ENCODE results near the gene ST6GAL1.
A peak's percentile ranks its signal among the peaks of the same experiment; 100 is the strongest.
"Not testable (repeated sequence)": the region's sequence is repeated elsewhere in the genome, so short reads cannot be mapped to it uniquely, and the experiment has no call there.

The ST6GAL1 gene

DNA sequence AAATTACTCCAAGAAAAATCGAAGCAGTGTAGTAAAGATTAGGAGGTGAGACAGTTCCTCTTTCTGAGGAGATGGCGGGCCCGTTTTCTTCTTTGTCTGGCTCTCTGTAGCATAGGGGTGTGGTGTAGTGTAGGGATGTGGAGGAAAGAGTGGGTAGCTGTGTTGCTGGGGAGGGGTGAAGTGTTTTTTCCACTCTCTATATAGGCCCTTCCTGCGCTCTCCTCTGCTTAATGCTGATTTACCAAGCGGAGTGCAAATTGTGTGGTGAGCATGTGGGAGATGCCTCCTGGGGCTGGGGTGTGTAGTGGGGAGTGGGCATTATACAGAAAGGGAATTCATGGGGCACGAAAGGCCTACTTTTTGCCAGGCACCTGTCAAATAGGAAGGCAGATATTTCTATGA lies 94.9 kb downstream of the ST6GAL1 start:
- DNase-seq: peak; percentile 47 to 76

DNA sequence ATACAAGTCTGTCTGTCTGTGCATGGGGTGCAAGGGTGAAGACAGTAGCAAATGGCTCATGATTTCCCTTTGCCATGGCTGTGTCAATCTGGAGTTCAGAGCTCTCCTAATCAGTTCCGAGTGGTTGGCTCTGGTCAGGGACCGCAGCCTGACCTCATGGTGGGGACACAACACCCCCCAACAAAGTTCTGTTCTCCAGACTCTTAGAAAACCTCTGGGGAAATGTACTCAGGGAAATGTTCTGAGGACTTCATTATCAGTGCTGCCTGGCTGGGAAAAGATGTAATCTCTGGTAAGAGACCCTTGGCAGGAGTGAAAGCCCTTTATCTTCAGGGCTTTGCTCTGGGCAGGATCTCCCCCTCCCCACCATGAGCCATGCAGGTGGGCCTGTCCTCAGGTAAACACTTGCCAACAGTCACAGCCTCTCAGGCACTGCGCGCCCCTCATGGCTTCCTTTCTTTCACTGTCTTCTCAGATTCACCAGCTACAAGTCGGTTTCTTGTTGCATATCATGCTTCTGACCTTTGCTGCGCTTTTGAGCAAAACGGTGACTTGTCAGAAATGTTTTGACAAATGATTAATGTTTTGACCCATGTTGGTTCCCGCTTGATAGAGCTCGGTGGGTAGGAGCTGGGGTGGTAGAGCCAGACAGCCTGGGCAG lies 95.5 kb downstream of the ST6GAL1 start:
- peak; percentile 34 to 42 for DNase-seq

DNA sequence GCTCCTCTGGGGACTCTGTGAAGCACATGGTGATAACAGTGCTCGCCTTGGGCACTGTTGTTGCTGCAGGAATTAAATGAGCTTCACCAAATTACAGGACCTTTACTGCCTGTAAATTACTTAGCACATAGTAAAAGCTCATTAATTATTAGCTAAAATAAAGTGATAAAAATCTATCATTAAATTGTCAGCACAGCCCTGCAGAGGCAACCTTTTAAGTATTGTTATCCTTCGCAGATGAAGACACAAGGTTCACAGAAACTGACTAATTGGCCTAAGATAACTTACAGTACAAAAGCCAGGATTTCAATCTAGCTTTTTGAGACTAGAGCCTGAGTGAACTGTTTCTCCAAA lies 96.0 kb downstream of the ST6GAL1 start:
- DNase-seq: no peak

GRCh38 chr3:187027531-187028278 lies 97.4 kb downstream of the ST6GAL1 start:
- DNase-seq: peak; percentile 33 to 80

- no peak for DNase-seq
These were observed 101.6 kb downstream of the ST6GAL1 start for GRCh38 chr3:187031934-187032333.

GRCh38 chr3:187036394-187036793 lies 106.1 kb downstream of the ST6GAL1 start:
- no peak for DNase-seq

DNA sequence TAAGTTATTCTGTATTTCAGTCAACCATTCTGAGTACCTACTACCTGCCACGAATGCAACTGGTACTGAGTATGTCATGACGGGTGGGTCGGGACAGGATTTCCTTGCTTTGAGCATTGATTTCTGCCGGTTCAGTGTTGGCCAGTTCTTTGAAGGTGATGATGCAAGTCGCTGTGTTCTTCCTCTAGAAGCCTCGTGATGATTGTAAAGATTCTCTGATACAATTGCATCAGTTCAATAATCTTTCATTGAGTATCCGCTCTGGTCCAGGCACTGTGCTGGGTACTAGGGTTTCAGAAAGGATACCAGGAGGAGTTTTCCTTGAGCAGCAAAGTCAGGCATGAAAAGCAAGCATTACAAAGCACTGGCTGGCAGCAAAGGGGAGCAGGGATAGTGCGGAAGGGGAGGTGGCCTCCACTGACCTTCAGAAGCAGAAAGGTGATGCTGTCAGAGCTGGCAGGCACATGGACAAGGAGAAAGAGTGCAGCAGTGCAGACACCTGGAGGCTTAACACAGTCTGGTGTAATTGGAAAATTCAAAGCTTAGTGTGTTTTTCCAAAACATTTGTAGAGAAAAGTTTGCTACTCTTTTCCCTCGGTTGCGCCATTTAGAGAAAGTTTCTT lies 108.9 kb downstream of the ST6GAL1 start:
- DNase-seq: no peak

GRCh38 chr3:187039723-187040414 lies 109.5 kb downstream of the ST6GAL1 start:
- no peak for DNase-seq

DNA sequence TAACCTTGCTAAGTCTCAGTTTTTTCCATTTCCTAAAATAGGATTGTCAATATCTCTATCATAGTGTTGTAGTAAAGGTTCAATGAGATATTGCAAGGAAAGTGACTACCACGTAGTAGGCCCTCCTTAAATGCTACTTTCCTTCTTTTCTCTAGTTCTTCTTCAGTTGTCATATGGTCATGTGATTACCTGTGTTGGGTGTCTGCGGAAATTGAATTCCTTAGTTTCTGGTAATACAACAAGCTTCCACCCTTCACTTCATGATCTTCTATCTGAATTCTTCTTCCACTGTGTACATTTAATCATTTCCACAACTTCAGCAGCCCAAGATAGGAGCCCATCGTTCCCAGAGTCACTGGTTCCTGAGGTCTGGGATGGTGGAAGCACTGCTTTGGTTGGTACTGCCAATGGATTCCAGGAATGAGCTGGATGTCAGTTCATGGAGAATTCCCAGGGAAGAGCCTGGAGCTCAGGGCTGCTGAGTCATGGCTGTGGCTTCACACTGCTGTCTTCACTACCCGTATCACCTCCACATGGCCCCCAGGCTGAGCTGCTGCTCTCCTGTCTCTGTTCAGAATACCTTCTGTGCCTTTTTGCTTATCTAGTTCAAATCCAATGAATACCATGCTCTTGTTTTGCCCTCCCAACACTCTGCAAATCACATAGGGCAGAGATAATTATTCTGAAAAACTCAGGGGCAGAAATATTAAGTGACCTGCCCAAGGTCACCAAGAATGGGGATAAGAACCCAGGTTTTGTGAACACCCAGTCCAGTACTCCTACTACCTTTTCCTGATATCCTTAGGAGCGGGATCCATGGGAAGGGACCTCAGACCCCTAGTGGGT lies 110.4 kb downstream of the ST6GAL1 start:
- DNase-seq: no peak

DNA sequence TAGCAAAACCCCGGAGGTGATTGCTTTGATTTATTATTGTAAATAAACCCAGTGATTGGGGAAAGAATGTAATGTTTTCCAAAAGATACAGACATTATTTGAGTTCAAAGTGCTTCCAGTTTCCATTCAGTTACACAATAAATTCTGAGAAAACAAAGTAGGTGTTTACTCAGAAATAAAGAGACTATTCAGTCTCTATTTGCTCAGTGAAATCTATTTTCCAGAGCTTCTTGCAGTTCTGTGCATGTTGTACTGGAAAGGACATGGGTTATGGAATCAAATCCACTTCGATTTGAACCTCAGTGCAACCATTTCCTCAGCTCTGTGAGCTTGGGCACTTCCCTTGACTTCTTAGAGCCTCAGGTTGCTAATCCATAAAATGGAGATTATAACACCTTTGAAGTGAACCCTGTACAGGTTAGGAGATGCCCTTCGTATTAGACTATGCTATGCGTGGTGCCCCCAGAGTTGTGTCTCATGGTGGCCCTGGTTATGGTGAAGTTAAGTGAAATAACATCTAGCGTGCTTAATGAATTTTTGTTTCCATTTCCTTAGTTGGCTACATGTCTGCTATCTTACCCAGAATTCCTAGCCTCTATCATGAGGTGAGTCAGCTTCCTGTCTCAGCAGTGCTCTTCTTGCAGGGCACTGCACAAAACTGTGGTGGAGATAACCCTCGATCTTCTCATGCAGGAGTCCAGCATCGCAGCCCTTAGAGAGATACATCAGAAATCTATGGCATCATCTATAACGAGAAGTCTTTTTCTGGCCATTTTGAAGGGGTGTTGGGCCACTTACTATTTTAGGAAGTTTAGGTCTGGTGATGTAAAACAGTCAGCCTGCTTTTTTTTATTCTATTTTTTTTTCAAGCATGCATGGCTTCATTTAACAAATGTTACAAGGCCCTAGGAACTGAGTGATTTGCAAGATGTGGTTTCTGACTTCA lies 111.3 kb downstream of the ST6GAL1 start:
- peak in 1 of 2 experiments; percentile 64 for DNase-seq

DNA sequence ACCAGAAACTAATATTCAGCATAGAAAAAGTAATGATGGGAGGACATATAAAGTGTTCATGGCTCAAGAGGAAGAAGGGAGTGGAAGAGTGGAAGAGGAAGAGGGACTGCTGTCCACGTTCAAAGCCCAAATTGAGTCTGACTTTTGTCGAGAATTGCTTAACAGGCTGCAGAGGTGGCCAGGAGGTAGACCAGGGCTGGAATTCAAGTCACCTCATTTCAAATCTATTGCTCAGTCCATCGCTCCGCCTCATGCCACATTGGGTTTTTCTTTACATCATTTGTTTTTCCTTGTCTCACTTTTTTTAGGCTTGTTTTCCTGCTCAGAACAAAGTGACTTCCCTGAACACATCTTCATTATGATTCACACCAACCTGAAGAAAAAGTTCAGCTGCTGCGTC lies 112.0 kb downstream of the ST6GAL1 start:
- DNase-seq: no peak

GRCh38 chr3:187042874-187043458 lies 112.6 kb downstream of the ST6GAL1 start:
- DNase-seq: no peak

GRCh38 chr3:187044206-187044605 lies 113.9 kb downstream of the ST6GAL1 start:
- DNase-seq: no peak

DNA sequence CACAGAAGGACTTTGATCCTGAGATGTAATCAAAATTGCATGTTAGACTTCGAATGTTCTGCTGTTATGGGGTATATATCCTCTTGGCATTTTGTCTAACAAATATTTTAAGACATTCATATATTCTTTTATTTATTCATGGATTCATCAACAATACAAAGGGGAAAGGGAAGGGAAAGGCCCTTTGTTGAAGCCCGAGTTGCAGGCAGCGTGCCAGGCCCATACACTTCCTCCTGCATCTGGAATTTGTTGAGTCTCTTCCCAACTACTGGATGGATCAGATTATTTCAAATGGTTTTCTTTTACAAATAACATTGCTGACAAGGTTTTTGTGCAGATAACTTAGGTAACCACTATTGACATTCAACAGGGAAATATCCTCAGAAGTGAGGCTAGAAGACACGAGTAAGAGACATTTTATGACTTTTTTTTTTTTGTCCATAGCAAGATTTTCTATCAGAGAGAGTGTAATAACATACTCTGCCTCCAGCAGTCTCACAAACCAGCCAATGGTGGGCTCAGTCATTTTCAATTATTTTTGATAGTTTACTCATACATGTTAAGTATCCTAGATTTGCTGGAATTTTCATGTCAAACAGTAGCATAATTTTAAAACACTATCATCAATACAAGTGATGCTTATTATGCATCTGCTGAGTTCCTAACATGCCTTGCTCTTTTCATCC lies 114.7 kb downstream of the ST6GAL1 start:
- no peak for DNase-seq

- DNase-seq: no peak
These were observed 115.7 kb downstream of the ST6GAL1 start for GRCh38 chr3:187046033-187046432.

DNA sequence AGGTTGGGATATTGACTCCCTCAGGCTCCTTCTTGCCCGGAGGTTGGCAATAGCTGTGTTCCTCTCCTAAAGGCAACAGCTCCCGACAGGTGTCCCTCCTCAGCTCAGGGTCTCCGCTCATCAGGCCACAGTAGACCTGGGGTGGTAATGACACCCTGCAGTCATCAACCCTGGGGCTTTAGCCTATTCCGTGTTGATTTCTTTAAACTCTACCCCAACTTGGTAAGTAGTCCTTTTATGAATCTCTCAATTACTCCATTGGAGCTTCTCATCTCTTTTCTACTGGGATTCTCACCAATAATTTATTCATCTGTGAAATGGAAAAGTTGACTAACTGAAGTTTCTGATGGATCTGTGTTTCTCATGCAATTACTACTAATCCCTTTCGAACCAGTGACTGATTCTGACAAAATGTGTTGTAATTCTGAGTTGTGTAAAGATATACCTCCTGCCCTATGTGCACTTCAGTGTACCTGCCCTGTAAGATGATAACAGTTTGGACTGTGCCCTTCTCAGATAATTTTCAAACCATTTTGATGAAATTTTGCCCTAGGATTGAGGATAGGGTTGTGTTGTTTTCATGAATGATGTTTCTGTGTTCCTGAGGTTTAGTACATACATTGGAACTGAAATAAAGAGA lies 119.3 kb downstream of the ST6GAL1 start:
- DNase-seq: no peak

DNA sequence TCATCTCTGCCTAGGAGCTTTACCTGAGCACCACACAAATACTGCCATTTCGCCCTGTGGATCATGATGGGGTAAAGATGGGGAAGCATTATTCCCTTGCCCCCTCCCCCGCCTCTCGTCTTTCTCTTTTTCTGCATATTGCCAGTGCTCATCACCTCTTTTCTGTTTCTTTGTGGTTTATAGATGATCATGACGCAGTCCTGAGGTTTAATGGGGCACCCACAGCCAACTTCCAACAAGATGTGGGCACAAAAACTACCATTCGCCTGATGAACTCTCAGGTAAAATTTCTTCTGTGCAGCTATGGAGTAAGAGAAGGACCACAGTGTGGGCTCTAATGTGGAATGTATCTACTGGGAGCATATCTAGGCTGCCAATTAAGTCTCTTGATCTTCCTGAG lies 120.7 kb downstream of the ST6GAL1 start:
- DNase-seq: no peak

DNA sequence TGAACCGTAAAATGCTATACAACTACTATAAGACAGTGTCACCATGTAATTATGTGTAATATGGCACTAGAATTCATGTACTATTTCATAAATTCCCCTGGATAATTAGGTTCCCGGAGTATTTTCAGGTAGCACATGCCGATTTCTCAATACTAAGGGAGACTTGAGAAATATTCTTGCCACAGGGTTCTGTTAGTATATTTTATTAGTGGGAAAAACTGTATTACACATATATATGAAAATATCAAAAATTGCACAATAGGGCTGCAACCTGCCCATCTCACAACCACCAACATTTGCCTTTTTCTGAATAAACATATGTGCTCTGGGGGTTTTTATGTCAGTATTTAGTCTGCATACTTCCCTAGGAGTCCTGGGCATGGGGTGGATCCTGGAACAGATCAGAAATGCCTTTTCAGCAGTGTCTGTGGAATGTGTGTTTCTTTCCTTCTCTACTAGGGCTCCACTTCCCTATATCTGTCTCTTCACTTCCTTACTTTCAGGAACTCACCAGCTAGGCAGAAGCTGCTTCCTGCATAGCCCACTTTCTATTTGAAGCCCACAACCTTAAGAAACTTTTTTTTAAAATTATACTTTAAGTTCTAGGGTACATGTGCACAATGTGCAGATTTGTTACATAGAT lies 121.5 kb downstream of the ST6GAL1 start:
- no peak for DNase-seq

- not testable (repeated sequence) for DNase-seq
These were observed 122.1 kb downstream of the ST6GAL1 start for GRCh38 chr3:187052427-187052826.

All from stimulated activated CD4-positive, alpha-beta T cell treated with anti-CD3 and anti-CD28 coated beads, Interleukin-4, amount 100 ng/mL, for 4 hours (primary cell).